Epithelial cell of esophagus (primary cell): ENCODE measurements around the gene PLA2G15.

Experiments
- DNase-seq: peaks from one replicate; pipeline ENCODE4 v3.0.0; 2010; ENCODE audit warnings: low read depth
- H3K4me3 ChIP-seq: 2 replicates; pipeline ENCODE4 v1.5.1; 2011; ENCODE audit warnings: mild to moderate bottlenecking, low read length, control low read depth
- CTCF ChIP-seq: IDR thresholded peaks from 2 replicates; pipeline ENCODE4 v1.5.1; 2011; ENCODE audit warnings: low read depth, mild to moderate bottlenecking, low read length, control low read depth, inconsistent platforms; ENCODE audit not compliant: insufficient read depth; ENCODE audit errors: missing control alignments

PLA2G15 gene

GRCh38 chr16:68227850-68228553 lies 17.2 kb upstream of the PLA2G15 start:
- no peak for TF ChIP-seq CTCF
- H3K4me3 ChIP-seq, result no peak overlapping the region
- no peak for DNase-seq

- DNase-seq, result no peak
Measured at GRCh38 chr16:68228652-68229051, 16.5 kb upstream of the PLA2G15 start.

GRCh38 chr16:68229431-68230175 lies 15.6 kb upstream of the PLA2G15 start:
- peak; percentile 49 for DNase-seq
- peak; percentile 87 for TF ChIP-seq CTCF
- no peak overlapping the region for H3K4me3 ChIP-seq

More at GRCh38 chr16:68228652-68229051, 16.5 kb upstream of the PLA2G15 start:
- H3K4me3 ChIP-seq, result no peak overlapping the region
- TF ChIP-seq CTCF, result no peak

DNA sequence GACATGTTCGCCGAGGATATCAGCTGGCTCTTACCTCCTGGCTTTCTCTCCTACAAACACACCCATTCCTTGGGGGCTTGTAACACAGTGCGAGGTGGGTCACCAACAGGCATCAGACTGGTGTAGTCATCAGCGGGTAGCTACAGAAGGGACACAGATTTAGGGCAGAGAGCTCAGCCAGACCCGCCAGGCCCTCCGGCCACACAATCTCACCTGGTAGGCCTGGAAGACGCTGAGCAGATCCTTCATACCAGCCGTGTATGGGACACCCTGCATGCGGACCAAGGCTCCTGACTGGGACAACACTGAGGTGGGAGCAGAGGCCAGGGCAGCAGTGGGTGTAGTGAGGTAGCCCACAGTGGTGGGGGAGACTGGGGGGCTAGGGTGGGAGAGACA lies 15.0 kb upstream of the PLA2G15 start:
- no peak for DNase-seq
- no peak overlapping the region for H3K4me3 ChIP-seq
- no peak for TF ChIP-seq CTCF

- H3K4me3 ChIP-seq, result no peak overlapping the region
- DNase-seq, result no peak
- TF ChIP-seq CTCF, result no peak
Measured at GRCh38 chr16:68230956-68231355, 14.2 kb upstream of the PLA2G15 start.

DNA sequence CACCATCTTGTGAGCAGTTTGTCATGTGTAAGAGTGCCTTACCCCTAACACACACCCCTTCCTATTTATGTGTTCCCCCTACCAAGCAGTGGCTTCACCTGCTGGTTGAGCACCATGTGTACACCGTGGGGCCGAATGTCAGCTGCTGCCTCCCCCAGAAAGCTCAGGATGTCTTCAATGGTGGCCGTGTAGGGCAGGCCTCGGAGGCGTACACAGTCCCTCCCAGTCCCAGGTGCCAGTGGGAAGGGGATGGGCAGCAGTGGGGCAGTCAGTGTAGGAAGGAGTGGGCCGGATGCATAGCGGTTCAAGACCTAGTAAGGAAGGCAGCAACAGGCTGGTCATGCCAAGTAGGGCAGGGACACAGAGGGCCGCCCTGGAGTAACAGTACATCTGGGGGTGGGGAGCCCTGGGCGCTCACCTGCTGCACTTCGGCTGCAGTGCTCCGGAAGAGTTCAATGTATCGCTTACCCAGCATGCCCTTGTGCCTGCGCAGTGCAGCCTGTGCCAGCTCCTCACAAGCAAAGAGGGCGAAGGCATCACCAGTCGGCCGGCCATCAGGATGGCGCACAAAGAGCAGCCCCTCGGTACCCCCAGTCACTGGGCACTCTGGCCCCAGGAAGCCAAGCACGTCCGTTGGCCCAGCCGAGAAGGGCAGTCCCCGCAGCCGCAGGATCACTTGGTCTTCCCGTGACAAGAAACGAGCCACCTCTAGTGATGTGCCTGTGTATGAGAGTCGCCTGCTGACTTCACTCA lies 13.6 kb upstream of the PLA2G15 start:
- no peak for TF ChIP-seq CTCF
- DNase-seq, result no peak
- H3K4me3 ChIP-seq, result no peak overlapping the region
